Retina (tissue), 1 donor: ENCODE measurements around the gene CDK17.

Experiments
- DNase-seq: peaks from one replicate; pipeline ENCODE4 v3.0.0-alpha.2; 2016

Gene CDK17

DNA sequence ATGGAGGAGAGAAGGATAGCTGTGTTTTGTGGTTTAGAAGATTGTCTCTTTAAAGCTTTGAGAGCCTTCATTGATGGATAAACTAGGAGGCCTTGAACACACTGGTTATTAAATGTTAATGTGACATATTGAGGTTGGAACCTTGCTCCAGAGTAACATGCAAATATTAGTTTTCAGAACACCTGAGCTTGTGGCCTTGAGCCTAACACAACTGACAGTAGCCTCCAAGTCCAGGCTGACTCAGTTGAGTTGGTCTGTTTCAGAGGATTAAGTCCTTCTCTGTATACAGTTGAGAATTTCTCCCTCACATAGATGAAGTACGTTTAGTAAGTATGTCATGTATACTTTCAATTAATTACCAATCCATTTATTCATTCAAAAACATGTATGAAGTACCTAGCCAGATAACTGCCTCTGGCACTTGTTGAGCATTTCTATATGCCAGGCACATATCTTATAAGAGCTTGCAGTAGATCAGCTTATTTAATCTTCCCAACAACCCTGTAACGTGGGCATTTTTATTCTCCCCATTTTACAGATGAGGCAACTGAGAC lies 142.6 kb downstream of the CDK17 start:
- no peak for DNase-seq

DNA sequence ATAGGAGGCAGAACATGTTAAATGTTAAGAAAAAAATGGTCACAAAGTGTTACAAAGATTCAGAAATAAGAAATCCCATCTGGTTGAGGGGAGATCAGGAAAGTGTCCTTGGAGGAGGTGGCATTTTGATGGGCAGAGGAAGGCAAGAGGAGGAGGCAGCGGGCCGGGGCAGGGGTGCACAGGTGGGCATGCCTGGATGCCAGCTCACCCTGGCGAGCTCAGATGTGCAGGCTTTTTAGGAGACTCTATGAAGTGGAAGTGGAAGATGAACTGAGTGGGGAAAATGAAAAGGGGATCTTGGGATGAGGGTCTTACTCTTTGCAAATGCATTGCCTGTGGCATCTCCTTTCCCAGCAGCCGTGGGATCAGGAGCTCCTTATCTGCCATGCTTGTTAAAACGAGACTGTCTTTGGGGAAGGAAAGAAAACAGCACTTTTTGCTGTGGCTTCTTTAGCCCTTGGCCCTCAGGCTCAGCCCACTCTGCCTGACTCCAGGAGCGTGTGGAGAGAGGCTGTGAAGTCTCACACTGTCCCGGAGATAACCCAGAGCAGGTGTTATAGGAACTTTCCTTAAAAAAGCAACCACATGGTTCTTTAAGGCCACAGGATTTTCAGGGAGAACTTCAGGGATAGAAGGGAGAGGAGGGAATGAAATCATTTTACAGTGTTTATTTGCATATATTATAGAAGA lies 143.4 kb downstream of the CDK17 start:
- no peak for DNase-seq

DNA sequence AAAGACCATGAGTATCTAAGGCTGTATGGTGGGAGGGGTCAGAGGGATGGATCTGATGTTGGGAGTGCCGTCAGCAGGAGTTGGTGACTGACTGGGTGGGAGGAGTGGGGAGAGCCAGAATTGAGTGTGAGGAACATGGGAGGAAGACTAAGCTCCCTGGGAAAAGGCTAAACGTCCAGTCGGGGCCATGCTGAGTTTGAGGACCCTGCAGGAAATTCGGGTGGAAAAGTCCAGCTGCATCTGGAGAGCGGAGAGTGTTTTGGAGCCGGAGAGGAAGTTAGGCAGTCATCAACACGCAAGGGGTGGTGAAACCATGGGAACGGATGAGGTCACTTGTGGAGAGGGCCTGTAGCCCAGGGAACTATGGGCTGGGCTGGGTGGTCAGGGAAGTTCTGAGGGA lies 145.2 kb downstream of the CDK17 start:
- DNase-seq = no peak

DNA sequence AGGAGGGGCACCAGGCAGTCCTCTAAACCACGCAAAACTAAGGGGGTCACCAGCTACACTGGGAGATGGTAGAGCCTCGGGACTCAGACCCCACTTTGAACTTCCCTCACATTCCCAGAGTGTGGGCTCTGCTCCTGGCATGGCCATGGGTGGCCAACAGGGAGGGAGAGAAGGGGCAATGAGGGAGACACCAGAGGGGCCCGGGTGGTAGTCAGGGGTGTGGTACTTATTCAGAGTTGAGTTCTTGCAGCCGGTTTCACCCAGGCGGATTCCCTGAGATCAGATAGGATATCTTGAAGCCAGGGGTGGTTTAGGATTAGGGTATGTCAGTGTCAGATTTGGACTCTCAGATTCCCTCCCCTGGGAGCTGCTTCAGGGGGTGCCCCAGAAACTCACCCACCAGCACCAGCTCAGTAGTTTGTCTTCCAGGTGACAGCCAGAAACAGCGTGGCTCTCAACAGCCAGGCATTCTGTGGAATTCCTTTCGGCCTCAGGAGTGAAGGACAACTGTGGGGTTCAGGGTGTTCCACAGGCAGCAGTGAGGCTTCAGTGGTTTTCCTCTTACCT lies 150.0 kb downstream of the CDK17 start:
- DNase-seq = no peak

DNA sequence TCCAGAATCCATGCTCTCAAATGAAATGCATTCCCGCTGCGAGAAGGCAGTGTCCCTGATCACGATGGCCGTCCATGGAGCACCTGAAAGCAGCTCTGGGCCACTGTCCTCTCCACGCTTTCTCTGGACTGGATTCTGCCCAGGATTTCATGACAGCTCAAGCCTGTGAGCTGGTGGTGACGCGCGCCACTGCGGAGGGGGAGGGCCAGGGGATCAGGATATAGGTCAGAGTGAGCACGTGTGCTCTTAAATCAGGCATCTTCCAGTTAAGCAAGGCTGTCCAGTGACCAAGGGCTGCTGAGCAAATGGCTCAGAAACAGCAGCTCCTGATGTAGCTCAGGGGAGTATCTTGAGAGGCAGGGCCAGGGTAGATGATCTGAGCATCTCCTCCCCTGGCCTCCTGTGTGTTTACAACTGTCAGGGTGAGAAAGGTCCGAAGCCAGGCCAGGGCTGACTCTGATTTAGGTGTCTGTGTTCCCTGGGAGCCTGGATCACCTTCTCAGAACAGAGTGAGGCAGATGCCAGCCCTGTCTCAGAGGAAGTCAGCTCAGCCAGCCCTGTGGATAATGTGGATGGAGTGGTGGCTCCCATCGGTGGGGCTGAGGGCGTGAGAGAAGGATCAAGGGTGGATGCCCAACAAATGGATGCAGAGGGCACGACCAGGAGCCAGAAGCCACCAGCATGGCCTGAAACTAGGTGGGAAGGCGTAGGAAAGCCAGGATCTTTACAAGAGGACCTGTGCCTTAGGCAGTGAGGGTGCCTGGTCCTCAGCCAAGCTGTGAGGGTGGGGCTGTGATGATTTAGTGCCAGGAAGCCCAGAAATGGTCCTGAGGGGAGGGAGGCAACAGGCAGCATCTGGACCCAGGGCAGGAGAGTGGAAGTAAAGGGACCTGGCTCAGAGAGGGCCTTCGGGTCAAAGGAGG lies 150.8 kb downstream of the CDK17 start:
- DNase-seq = peak; percentile 83

DNA sequence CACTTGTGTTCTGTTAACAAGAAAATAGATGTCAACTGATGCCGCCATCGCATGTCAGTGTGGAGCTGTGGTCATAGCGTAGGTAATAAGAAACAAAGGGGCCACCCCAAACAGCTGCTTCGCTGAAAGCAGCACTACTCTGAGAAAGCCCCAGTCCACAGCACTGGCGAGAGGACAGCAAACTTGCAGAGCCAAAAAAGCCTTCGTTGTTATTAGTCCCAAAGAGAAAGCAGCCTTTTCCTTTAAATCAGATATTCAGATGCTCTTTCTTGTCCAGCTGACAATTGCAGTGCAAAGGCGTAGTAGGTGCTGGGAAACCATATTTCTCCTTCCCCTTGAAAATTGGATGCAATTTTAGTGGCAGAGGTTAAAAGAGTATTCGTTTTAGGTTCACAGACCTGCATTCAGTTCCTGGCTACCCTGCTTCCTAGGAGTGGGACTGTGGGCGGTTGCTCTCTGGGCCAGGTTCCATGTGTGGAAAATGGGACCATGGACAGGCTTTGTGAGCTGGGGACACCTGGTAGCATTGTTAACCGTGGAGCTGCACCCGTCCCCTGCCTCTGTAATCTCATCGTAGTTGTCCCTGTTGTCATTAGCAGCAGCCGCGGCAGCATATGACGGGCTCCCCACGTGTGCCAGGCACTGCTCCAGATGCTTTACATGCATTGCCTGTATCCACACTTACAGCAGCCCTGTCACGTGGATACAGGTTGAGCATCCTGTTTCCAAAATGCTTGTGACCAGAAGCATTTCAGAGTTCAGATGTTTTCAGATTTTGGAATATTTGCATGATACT lies 151.9 kb downstream of the CDK17 start:
- no peak for DNase-seq

DNA sequence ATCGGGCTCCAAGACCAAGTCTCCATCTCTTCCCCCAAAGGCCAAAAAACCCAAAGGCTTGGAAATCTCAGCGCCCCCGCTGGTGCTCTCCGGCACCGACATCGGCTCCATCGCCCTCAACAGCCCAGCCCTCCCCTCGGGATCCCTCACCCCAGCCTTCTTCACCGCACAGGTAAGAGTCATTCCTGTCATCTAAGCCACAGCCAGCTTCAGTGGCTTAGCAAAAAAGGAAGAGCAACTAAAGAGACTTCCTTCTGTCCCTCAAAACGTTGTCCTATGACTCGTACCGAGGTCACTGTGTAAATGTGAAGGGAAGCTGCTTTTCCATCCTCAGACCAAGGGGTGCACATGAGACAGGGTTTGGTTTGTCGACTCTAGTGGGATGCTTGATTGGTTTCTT lies 152.7 kb downstream of the CDK17 start:
- DNase-seq = no peak

DNA sequence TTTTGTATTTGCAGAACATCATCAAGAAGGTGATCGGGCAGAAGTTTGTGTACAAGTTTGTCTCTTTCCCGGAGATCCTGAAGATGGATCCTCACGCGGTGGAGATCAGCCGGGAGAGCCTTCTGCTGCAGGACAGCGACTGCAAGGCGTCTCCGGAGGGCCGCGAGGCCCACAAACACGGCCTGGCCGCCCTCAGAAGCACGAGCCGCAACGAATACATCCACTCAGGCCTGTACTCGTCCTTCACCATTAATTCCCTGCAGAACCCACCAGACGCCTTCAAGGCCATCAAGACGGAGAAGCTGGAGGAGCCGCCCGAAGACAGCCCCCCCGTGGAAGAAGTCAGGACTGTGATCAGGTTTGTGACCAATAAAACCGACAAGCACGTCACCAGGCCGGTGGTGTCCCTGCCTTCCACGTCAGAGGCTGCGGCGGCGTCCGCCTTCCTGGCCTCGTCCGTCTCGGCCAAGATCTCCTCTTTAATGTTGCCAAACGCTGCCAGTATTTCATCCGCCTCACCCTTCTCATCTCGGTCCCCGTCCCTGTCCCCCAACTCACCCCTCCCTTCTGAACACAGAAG lies 153.2 kb downstream of the CDK17 start:
- no peak for DNase-seq

DNA sequence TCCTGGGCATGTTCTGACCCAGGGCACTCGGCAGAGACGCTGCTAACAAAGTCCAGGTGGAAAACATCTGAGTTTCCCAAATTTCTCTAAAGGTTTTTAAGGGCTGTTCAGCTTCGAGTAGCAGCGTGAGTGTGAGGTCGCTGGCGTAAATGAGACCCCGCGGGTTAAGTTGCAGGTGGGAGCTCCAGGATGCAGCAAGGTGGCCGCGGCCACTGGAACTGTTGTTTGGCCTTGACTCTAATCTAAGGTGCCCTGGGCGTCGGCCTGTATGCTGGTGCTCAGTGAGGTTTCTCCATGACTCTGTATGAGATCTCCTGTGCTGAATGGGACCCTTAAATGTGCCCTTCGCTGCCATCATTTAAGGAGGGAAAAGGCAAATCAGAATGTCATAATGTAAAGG lies 155.4 kb downstream of the CDK17 start:
- no peak for DNase-seq

DNA sequence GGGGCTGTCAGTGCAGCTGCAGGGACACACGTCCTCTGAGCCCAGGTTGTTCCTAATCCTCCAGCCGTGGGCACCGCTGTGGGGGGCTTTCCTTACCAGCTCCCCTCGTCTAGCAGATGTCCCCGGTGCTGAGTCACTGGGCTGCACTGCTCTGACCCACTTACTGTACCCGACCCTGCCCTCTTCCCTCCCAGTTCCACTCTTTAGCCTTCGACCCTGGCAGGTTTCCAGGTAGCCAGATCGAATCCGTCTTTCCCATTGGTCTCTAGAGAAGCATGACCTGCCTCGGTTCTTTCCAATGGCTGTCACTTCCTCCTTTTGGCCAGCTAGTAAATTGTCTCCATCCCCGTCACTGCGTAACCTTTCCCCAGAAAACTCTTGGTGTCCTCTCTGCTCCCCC lies 157.6 kb downstream of the CDK17 start:
- DNase-seq = no peak

DNA sequence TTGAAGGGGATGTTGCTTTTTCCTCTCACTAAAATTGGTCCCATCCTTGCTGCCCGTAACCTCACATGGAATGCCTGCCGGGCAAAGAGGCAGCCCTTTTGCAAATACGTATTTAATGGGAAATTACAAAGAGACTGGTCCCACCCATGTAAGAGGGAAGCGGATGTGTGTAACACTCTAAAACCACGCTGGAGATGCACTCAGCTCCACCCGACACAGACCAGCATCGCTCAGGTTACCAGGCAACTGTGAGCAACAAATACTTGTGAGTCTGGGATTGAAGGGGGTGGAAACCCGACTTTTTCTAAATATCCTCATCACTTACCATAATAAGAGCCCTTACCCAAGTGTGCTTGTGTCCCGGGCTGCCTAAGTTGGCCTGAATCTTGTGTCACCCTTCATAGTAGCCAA lies 158.4 kb downstream of the CDK17 start:
- DNase-seq = no peak

DNA sequence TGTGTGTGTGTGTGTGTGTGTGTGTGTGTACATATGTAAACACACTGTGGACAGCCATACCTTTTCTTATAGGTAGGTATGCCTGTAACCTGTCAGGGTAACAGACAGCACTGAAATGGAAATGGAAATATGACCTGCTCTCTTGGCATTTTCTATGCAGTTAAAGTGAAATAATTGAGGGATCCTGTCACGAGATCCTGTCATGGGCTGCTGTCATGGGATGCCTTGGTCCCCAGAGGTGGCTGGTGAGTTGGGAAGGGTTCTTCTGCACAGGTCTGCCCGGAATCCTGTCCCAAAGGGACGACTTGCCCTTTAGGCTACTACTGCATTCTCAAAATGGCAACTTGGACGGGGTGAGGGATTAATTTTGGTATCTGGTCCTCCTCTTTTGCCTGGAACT lies 158.8 kb downstream of the CDK17 start:
- DNase-seq = no peak

DNA sequence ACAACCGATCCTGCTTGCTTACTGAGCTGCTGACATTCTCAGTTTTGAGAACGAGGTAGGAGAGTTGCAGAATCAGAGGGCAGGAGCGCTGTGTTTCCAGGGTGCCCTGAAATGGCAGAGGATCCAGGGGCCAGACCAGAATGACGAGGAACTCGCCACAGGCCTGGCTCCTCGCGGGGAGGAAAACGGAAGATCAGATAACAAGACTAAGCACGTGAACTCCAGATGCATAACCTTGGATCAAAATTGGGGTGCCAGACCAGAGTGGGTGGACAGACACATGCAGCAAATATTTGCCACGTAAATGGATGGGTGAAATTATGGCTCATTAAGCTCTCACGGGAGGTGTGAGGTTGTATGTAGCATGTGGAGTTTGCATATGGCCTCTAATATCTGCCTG lies 159.6 kb downstream of the CDK17 start:
- DNase-seq = no peak

DNA sequence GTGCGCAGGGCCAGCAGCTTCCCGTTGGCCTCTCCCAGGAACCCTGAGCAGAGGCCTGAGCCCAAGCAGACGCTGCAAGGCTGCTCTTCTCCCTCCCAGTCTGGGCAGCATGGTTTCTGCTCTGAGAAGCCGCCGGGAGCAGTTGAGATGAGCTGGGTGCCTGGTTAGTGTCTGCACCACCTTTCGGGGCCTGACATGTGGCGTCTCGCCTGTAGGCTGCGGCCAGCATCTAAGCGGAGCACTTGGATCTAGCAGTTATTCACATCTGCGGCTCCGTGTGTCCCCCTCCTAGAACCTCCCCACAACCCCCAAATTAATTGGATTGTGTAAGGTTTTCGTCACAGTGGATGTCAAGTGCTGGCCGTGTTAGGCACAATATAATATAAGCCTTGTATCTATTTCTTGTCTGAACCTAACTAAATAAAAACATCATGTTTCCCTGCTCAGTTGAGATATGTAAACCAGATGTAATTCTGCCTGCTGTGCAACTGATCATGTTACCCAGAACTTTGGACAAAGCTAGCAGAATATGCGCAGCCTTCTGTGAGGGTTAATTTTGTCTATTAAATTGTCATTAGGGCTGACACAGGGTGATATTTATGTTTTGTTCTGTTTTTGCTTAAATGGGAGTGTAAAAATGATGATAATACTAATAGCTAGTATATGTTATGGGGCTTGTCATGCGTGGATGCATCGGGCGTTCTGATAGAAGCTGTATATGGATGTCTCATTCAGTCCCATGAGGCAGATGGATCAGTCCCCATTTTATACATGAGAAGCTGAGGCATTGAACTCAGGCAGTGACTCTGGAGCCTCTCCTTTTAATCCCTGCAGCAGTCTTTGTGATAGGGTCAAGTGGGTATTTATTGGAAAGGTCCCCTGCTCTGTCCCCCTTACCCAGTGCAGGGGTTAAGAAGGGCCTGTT lies 160.3 kb downstream of the CDK17 start:
- DNase-seq = no peak

DNA sequence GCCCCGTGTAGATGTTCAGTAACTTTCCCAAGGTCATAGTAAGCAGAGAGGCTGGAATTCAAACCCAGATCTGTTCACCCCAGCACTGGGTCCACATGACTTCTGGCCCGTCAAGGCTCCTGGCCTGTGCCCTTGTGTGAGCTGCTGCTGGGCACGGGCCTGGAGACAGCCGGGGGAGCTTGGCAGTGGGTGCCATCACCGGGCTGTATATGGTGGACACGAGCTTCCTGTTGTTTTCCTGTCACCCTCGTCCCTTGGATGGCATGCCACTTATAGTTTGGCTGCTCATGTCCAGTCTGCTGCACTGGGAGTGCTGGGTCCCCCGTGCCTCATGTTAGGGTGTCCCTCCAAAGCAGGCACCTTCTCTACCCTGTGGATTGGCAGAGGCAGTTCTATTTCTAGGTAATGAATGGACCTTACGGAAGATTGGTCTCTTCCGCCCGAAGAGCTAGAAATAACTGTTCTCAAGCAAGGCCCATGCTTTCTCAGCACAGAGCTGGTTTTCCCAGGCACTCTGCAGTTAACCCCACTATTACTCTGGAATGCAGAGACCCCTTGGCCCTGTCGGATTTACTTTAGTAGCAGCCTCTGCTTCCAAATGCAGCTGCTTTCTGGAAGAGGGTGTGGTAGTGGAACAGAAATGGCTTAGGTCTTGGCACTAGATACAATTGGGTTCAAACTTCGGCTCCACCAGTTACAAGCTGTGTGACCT lies 161.7 kb downstream of the CDK17 start:
- DNase-seq = no peak

DNA sequence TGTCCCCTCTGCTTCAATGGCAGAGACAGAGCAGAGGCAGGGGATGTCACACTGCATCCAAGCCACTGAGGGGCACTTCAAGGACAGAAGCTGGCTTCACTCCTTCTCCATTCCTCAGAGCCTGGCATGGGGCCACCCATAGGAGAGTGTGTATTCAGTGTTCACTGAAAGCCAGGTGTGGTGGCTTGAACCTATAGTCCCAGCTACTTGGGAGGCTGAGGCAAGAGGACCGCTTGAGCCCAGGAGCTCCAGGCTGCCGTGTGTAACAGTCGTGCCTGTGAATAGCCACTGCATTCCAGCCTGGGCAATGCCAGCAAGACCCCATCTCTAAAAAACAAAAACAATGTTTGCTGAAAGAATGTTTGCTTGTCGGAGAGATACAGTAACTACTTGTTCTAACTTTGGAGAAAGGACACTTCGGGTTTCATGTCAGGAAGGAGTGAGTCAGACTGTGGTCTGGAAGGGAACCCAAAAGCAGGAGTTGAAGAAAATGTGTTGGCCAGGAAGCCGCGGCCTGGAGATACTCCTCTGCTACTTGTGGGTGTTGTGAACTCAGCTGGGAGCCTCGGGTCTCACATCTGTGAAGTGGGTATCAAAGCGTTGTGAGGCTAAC lies 162.7 kb downstream of the CDK17 start:
- DNase-seq = no peak

DNA sequence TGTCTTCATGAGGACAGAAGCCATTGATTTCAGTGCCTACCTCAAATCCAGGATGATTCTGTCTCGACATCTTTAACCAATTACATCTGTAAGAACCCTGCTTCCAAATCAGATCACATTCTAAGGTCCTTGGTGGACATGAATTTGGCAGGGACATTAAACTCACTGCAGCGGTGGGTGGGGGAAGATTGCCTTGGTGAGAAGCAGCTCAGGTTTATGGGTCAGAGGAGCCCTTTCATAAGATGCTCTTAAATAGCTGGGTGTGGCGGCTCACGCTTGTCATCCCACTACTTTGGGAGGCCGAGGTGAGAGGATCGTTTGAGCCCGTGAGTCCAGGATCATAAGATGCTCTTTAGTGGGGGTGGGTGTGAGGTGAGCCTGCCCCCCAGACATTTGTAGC lies 163.2 kb downstream of the CDK17 start:
- DNase-seq = no peak

DNA sequence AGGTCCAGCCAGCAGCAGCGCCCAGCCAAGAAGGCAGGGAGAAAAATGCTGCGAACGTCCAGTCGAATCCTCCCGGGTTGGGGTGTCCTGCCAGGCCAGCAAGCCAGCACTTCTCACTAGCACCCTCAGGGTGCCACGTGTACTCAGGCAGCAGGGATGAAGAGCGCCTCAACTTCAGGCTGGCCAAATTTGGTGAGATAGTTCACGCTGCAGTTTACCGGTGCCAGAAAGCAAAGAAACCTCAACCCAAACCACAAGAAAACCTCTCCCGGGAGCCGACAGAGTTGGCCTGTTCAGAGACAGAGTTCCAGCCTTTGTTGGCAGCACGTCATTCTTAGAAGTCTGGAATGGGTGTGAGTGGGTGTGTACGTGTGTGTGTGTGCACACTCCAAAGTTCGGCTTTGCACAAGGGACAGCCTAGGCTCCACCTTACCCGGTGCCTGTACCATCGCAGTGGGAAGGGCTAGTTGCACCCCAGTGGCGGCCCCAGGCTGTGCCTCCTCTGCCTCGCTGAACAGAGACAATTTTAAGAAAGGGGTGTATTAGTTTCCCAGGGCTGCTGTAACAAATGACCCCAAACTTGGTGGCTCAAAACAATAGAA lies 163.9 kb downstream of the CDK17 start:
- no peak for DNase-seq

DNA sequence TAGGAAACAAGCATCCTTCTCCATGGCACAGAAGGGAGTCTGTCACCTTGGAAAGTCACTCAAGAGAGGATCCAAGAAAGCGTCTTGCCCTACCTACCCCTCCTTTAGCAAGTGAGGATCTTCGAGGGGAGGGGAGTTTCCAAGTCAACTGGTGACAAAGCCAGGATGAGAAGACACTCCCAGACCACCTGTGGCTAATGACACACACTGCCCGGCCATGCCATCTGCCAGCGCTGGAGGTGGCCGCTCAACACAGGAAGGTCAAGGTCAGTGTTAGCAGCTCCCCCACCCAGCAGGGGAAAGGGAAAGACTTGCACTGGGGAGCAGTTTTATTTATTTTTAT lies 164.8 kb downstream of the CDK17 start:
- no peak for DNase-seq
